GM18867 (cell line): ENCODE measurements around the gene RPS23.

Source experiments
- ATAC-seq: cut with Tn5 transposase; IDR thresholded peaks from one replicate; pipeline ENCODE4 v1.9.1; 2021; ENCODE audit warnings: mild to moderate bottlenecking, moderate library complexity; ENCODE audit not compliant: unreplicated experiment

The RPS23 gene

DNA sequence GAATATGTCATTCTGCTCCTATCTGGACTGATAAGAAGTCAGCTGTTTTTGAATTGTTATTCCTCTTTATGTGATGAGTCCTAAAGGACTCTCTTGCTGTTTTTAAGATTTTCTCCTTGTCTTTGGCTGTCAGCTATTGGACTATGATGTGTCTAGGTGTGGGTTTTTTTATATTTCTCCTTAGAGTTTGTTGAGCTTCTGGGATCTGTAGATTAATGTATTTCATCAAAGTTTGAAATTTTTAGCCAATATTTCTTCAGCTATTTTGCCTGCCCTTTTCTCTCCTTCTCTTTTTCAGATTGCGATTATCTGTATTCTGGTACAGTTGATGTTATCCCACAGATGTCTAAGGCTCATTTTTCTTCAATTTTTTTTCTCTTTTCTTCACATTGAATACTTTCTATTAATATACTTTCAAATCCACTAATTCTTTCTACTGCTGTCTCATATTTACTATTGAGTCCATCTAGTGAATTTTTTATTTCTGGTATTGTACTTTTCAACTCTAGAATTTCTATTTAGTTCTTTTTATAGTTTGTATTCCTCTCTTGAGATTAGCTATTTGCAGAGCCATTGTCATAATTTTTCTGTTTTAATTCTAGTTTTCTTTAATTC is 31.1 kb downstream of the RPS23 start:
- no peak for ATAC-seq

DNA sequence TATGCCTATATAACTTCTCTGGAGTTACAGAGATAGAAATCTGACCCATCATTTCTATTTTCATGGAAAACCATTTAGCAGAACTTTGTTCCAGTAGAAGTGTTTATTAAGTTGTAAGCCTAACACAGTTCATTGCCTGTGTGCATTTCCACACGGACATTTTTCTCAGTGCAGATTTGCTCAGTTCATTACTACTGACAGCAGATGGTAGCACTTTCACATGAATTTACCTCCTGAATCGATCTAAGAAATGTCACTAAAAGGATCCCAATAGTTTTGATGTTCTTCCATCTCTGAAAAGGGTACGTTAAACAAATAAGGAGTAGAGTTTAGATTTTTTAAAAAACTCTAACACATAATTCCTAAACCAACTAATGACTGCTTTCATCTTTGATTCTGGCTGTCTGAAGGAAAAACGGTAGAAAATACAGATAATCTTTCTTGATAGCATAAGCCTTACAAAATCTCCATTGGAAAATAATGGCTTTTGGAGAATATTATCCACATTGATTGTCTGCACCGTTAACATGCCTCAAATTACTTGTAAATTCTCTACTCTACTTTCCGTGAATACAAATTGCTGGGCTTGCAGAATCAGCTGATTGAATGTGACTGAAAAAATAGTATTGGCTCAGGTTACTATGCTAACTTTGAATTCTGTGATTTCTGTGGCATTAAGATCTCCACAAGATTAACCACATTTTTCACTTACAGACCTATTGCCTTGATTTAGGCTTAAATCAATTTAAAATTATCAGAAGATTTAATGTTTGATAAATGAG is 33.1 kb downstream of the RPS23 start:
- no peak for ATAC-seq

GRCh38 chr5:82244151-82244550 is 34.0 kb downstream of the RPS23 start:
- ATAC-seq = no peak

DNA sequence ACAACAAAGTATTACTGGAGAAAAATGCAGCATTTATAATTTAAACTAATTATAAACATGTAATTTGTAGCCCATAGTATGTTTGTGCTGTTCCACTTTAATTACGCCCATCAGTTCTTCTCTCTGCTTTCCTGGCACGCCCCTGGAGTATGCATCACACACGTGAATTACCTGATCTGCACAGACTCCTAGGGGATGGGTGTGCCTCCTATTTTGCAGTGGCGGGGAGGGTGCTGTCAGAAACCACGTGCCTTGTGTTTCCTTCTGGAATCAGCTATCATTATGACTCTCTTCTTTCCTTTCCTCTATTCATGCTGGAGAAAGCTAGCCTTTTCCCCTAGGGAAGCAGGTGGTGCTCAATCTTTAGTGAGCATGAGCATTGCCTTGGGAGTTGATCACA is 43.3 kb downstream of the RPS23 start:
- no peak for ATAC-seq

DNA sequence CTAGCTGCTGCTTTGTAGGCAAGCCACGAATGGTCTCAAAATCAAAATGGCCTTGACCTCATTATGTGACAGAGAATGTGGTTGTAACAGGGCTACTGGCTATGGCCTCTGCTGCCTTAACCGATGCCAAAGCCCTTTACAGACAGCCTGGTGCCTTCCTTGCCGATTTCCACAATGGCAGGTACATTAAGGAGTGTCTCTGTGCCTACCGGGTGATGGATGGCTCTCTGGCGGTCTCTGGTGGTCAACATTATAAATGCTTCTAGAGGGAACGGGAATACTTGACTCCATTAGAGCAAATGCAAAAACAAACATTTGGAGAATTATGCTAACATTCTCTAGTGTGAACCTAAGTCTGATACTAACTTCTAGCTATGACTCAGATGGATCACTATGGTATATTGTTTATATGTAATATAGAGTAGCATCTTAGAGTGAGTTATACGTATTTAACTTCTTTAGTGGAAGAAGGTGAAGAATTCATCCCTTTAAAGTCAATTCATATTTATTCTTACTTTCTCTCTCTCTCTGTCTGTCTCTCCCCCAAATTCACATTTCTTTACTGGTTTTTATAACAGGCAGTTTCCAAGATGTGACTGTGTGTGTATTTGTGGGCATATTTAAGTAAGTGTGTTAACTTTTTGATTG is 52.5 kb downstream of the RPS23 start:
- peak; percentile 93 for ATAC-seq
